ENCODE measurements around the gene GFI1B. TPM values are rescaled to one million over a fixed set of nuclear protein-coding genes. Genes with fewer than 3 reads are reported as not detected.

GFI1B gene
- total RNA-seq, 4 donors from 2014 or later, result not detected

DNA sequence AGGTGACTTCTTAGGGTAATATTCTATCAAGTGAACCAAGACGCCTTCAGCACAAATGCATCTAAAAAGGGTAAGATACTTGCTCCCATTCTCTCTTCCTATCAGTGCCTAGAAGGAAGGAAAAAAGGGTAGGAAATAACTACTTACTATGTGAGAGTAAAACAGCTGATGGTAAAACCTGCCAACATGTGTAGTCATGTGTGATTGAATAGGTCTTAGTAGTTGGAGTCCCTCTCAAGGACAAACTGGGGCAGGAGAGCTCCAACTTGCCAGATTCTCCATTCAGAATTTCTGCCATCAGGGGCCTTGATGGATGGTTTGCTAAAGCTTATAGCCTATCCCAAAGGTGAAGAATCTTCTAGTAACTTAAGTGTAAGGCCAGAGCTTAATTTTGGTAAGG is 39.3 kb upstream of the GFI1B start:
- intact Hi-C loops (cut with DNase I; ENCODE audit: low total_unique reads), result no loop called here
- H3K36me3 ChIP-seq, result no peaks in the 10 kb centered on the region
- no peaks in the 10 kb centered on the region for H3K9me3 ChIP-seq
- peak overlapping the region; percentile 26 to 45 (median 35) for H3K27ac ChIP-seq
- DNase-seq, result no peak
- TF ChIP-seq, protein P1, sequence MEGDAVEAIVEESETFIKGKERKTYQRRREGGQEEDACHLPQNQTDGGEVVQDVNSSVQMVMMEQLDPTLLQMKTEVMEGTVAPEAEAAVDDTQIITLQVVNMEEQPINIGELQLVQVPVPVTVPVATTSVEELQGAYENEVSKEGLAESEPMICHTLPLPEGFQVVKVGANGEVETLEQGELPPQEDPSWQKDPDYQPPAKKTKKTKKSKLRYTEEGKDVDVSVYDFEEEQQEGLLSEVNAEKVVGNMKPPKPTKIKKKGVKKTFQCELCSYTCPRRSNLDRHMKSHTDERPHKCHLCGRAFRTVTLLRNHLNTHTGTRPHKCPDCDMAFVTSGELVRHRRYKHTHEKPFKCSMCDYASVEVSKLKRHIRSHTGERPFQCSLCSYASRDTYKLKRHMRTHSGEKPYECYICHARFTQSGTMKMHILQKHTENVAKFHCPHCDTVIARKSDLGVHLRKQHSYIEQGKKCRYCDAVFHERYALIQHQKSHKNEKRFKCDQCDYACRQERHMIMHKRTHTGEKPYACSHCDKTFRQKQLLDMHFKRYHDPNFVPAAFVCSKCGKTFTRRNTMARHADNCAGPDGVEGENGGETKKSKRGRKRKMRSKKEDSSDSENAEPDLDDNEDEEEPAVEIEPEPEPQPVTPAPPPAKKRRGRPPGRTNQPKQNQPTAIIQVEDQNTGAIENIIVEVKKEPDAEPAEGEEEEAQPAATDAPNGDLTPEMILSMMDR (IDR thresholded peaks at IDR 0.05 in 4 of 5, conservative IDR thresholded peaks at IDR 0.05 in 1 of 5), result no peak
- TF ChIP-seq POLR2A (IDR thresholded peaks at IDR 0.05), result no peak
- ATAC-seq, result peak in 1 of 2 donors; percentile 49
- no peak overlapping the region for H3K4me3 ChIP-seq
- no peaks in the 10 kb centered on the region for H3K27me3 ChIP-seq
- H3K4me1 ChIP-seq, result peaks cover 49 to 52% of the 10 kb centered on the region in 2 donors
- in situ Hi-C loops (cut with MboI; ENCODE audit: low sequenced_read_pairs in 4 of 4), result no loop called here

DNA sequence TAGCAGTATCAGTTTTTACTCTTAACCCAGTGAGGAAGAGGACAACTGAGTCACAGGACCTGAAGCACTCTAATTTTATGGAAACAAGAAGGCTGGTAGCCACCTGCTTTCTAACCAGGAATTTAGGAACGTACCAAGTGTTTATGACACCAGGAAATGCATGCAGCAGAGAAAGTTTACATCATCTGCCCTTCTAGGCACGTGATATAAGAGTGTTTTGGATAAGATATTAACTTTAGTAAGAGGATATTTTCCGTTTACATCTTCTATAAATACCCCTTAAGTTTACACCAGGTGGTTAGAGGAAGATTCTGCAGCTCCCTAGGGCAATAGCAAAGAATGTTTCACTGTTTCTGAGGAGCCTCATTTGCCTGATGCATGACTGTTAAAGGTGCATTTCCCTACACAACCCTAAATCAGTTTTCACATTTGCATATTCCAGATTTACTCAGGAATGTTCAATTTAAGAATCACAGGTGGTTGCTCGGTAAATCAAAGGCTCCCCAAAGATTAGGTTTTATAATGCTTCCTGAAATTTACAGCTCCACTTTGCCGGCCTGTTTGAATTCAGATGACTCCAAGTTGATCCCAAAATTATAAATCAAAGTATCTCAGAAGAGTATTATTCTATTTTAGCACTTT is 35.8 kb upstream of the GFI1B start:
- intact Hi-C loops (cut with DNase I; ENCODE audit: low total_unique reads), result loop anchor here (1.0 to 5.0 kb wide), 2 partner anchors 64 to 160 kb away; partner anchors contain the start of genes AK8 and SPACA9
- DNase-seq, result no peak
- TF ChIP-seq, protein P1 (IDR thresholded peaks at IDR 0.05 in 4 of 5, conservative IDR thresholded peaks at IDR 0.05 in 1 of 5), result no peak
- no peak for TF ChIP-seq POLR2A (IDR thresholded peaks at IDR 0.05)
- peak overlapping the region in 3 of 4 donors; percentile 19 to 100 (median 87) for H3K4me3 ChIP-seq
- in situ Hi-C loops (cut with MboI; ENCODE audit: low sequenced_read_pairs in 4 of 4), result no loop called here
- H3K27ac ChIP-seq, result peak overlapping the region; percentile 58 to 99 (median 96)
- H3K36me3 ChIP-seq, result no peaks in the 10 kb centered on the region
- ATAC-seq, result peak in 1 of 2 donors; percentile 12
- no peaks in the 10 kb centered on the region for H3K27me3 ChIP-seq
- H3K9me3 ChIP-seq, result no peaks in the 10 kb centered on the region
- H3K4me1 ChIP-seq, result peaks cover 53 to 58% of the 10 kb centered on the region in 2 donors

DNA sequence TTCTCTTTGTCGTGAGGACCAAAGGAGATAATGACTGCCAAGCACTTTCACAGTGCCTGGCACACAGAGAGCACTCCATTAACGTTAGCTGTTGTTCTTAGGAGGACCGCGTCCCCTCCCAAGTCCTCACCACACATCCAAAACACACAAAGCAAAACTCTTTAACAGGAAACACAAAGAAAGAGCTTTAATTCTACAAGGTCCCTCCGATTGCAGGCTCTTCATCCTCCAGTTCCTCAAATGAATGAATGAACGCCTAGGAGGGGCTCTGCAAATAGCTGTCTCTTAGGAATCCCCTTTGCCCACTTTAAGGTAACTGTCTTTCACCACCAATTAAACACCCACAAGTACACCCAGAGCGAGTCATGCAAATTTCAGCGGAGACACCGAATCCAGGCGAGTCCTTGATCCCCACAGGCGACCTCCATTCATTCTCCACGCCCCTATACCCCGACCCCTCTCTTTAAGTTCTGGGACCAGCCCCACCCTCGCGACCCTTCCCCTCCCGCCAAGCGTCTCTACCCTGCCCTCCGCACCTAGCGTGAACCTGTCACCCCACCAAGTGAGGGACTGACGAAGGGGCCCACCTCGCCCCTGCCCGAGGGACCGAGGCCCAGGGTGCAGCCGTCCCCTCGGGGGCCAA is 34.7 kb upstream of the GFI1B start:
- H3K36me3 ChIP-seq, result no peaks in the 10 kb centered on the region
- no peaks in the 10 kb centered on the region for H3K9me3 ChIP-seq
- peak overlapping the region; percentile 94 to 99 (median 98) for H3K27ac ChIP-seq
- peaks cover 47 to 54% of the 10 kb centered on the region in 2 donors for H3K4me1 ChIP-seq
- ATAC-seq (peak in 1 of 2 donors; percentile 0), DNase-seq (no peak)
- in situ Hi-C loops (cut with MboI; ENCODE audit: low sequenced_read_pairs in 4 of 4), result no loop called here
- peak overlapping the region; percentile 87 to 100 (median 94) for H3K4me3 ChIP-seq
- intact Hi-C loops (cut with DNase I; ENCODE audit: low total_unique reads), result loop anchor here (1.0 to 5.0 kb wide), 4 partner anchors 41 to 159 kb away; partner anchors contain the start of genes AK8, GTF3C5 and SPACA9
- TF ChIP-seq, protein P1 (IDR thresholded peaks at IDR 0.05 in 4 of 5, conservative IDR thresholded peaks at IDR 0.05 in 1 of 5), result no peak
- no peak for TF ChIP-seq POLR2A (IDR thresholded peaks at IDR 0.05)
- H3K27me3 ChIP-seq, result no peaks in the 10 kb centered on the region

DNA sequence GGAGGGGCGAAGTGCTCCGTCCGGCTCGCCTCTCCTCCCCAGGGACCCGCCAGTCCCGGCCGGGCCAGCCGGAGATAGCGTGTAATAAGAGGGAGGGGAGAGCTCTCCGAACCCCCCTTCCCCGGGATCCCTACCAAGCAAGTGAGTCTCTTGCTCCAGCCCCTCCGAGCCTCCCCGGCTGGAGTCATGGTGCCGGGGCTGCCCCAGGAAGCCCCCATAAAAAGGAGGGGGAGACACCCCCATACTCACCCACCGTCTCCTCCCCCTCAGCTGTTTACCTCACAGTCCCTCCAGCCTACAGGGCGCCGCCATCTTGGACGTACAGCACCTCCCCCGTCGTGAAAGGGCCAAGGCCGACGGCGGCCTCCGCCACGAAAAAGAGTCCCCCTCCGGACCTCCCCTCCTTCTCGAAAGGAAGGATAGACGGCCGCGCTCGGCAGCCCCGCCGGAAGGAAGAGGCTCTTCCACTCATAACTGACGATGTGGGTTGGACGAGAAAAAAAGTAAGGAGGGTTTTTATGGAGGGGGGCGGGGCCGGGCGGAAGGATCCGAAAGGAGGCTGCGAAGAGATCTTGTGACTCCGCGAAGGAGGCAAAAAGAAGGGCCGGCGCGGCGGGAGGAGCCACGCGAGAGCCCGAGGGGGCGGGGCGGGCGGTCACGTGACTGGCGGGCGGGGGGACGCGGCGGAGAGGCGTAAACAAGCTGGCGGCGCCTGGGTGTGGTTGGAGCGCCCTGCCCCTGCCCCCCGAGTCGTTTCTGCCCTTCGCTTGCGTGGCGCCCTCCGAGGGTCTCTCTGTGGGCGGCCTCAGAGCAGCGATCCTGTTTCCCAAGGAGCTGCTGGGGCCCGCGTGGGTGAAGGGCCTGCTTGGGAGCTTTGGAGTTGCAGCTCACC is 34.0 kb upstream of the GFI1B start, which contains the start of gene TSC1:
Gene TSC1, minus strand, starts transcription at position 323 of the 892 bp plus-strand sequence. CDS start 15,744 bp downstream, outside the sequence.
- H3K4me3 ChIP-seq, result peak within 1 kb of the TSS; percentile 87 to 100 (median 94)
- peak within 1 kb of the TSS; percentile 94 to 99 (median 98) for H3K27ac ChIP-seq
- no peaks in the 10 kb centered on the region for H3K9me3 ChIP-seq
- H3K36me3 ChIP-seq, result no peaks in the 10 kb centered on the region
- ATAC-seq (peak; percentile 88 to 93), DNase-seq (peak; percentile 95 to 96)
- in situ Hi-C loops (cut with MboI; ENCODE audit: low sequenced_read_pairs in 4 of 4) (no loop called here), intact Hi-C loops (cut with DNase I; ENCODE audit: low total_unique reads) (loop anchor here (1.0 to 5.0 kb wide), 3 partner anchors 42 to 158 kb away; partner anchors contain the start of gene GTF3C5)
- H3K27me3 ChIP-seq, result no peaks in the 10 kb centered on the region
- TF ChIP-seq, protein P1 (IDR thresholded peaks at IDR 0.05 in 4 of 5, conservative IDR thresholded peaks at IDR 0.05 in 1 of 5), result peak in 2 of 5 experiments; percentile 17 to 36
- peak; percentile 36 to 69 for TF ChIP-seq POLR2A (IDR thresholded peaks at IDR 0.05)
- peaks cover 39 to 47% of the 10 kb centered on the region in 2 donors for H3K4me1 ChIP-seq
